ENCODE results near the gene FRMD4A.

DNA sequence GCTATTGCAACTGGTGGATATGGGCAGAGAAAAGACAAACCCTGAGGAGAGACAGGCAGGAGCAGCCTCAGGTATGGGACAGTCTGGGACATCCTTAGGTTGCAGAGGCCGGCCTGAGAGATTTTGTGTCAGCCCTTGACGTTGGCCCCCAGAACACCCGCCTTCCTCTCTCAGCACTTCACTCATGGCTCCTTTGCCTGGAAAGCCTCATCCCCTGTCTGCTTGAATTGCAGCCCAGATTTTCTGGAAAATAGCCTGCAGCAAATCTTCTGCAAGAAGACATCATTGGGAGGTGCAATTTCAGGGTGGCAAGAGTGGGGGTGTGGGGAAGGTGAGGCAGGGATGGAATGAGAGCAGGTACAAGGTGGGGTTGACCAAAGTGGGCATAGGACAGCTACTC lies 2.2 kb upstream of the FRMD4A start:
- no peak for TF ChIP-seq CTCF (IDR thresholded peaks at IDR 0.05)
- no peak for TF ChIP-seq ZFX (IDR thresholded peaks at IDR 0.05; ENCODE audit: borderline replicate concordance)
